CD4-positive, alpha-beta T cell treated with Interleukin-12 subunit alpha and Interleukin-12 subunit beta, for 1 hour (primary cell): ENCODE measurements around the gene CTCF.

Experiments used
- DNase-seq: peaks from one replicate; pipeline ENCODE4 v3.0.0-alpha.2; 2020

CTCF gene

GRCh38 chr16:67534431-67534830 lies 27.9 kb upstream of the CTCF start:
- no peak for DNase-seq

- DNase-seq, result no peak
Measured at GRCh38 chr16:67535201-67535600, 27.1 kb upstream of the CTCF start.

GRCh38 chr16:67537270-67537635 lies 25.1 kb upstream of the CTCF start:
- peak; percentile 61 for DNase-seq

- peak; percentile 86 for DNase-seq
Measured at GRCh38 chr16:67537636-67538591, 24.4 kb upstream of the CTCF start.

GRCh38 chr16:67538666-67539101 lies 23.6 kb upstream of the CTCF start:
- no peak for DNase-seq

GRCh38 chr16:67539271-67539670 lies 23.1 kb upstream of the CTCF start:
- DNase-seq, result no peak

GRCh38 chr16:67539691-67540635 lies 22.4 kb upstream of the CTCF start:
- no peak for DNase-seq

GRCh38 chr16:67540756-67541155 lies 21.6 kb upstream of the CTCF start:
- no peak for DNase-seq

GRCh38 chr16:67541391-67542263 lies 20.7 kb upstream of the CTCF start:
- no peak for DNase-seq

GRCh38 chr16:67542464-67542863 lies 19.9 kb upstream of the CTCF start:
- DNase-seq, result peak; percentile 91

GRCh38 chr16:67543036-67543435 lies 19.3 kb upstream of the CTCF start:
- DNase-seq, result no peak

GRCh38 chr16:67543582-67543981 lies 18.7 kb upstream of the CTCF start:
- DNase-seq, result no peak

- DNase-seq, result no peak
Measured at GRCh38 chr16:67544329-67544841, 17.9 kb upstream of the CTCF start.

GRCh38 chr16:67544844-67545664 lies 17.3 kb upstream of the CTCF start:
- no peak for DNase-seq

- DNase-seq, result no peak
Measured at GRCh38 chr16:67545665-67546024, 16.7 kb upstream of the CTCF start.

- DNase-seq, result no peak
Measured at GRCh38 chr16:67546091-67546501, 16.2 kb upstream of the CTCF start.

GRCh38 chr16:67546761-67547422 lies 15.4 kb upstream of the CTCF start:
- DNase-seq, result peak; percentile 77

- peak; percentile 59 for DNase-seq
Measured at GRCh38 chr16:67547423-67548264, 14.7 kb upstream of the CTCF start.

- no peak for DNase-seq
Measured at GRCh38 chr16:67548265-67549126, 13.8 kb upstream of the CTCF start.
